ENCODE data around the gene IL17D.

Gene IL17D

GRCh38 chr13:20701461-20701860, 2.0 kb upstream of the IL17D start:
- no peak for DNase-seq (ENCODE audit: extremely low spot score)
- POLR2A ChIA-PET: no interaction called here
- CTCF ChIA-PET: interaction anchor here (1.2 to 5.9 kb wide), 4 partner anchors 11 to 117 kb away, joined by 3 to 34 read pairs (median 4); no protein-coding TSS in a partner anchor
- no peak for TF ChIP-seq CTCF (IDR thresholded peaks at IDR 0.05; ENCODE audit: control extremely low read depth, extremely low read depth, low read depth, missing control alignments)

DNA sequence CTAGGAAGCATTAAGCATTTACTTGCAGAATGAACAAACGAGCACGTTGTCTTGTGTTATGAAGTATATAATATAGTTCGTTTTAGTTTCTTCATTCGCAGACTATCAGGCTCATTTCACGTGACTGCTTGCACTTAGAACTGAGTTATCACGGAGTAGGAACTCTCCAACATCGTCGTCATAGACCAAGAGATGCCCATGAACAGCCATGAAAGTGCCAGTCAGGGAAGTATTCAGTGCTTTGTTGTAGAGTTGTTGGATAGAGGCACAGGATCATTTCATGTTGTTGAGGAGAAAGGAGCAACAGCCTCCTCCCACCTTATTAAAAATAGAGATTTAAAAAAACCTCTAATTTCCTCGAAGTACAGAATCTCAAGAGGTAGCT, 977 bp upstream of the IL17D start:
- ChIA-PET POLR2A (no interaction called here), CTCF (interaction anchor here (0.9 to 5.9 kb wide), 8 partner anchors 10 to 247 kb away, joined by 3 to 34 read pairs (median 7); no protein-coding TSS in a partner anchor)
- no peak for DNase-seq (ENCODE audit: extremely low spot score)
- TF ChIP-seq CTCF (IDR thresholded peaks at IDR 0.05; ENCODE audit: control extremely low read depth, extremely low read depth, low read depth, missing control alignments): no peak

DNA sequence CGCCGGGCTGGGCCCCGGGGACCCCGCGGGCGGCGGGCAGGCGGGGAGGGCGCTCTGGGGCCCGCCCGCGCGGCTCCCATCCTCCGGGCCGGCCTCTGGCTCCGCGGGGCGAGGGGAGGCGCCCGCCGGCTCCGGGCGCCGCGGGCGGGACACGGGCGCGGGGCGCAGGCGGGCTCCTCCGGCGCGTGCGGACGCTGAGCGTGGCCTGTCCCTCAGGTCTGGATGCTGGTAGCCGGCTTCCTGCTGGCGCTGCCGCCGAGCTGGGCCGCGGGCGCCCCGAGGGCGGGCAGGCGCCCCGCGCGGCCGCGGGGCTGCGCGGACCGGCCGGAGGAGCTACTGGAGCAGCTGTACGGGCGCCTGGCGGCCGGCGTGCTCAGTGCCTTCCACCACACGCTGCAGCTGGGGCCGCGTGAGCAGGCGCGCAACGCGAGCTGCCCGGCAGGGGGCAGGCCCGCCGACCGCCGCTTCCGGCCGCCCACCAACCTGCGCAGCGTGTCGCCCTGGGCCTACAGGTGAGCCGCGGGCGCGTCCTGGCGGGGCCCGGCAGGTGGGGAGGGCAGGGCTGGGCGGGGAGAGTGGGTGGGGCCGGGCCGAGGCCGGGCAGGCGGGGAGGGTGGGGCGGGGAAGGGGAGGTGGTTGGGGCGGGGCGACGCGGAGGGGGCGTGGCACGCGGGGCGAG, 420 bp downstream of the IL17D start:
- ChIA-PET CTCF (interaction anchor here (0.6 to 5.9 kb wide), 17 partner anchors 9 to 225 kb away, joined by 3 to 34 read pairs (median 4); no protein-coding TSS in a partner anchor), POLR2A (interaction anchor here (0.7 kb wide), 1 partner anchor 145 kb away, joined by 3 read pairs; no protein-coding TSS in a partner anchor)
- peak; percentile 67 for TF ChIP-seq CTCF (IDR thresholded peaks at IDR 0.05; ENCODE audit: control extremely low read depth, extremely low read depth, low read depth, missing control alignments)
- DNase-seq (ENCODE audit: extremely low spot score): peak; percentile 90

DNA sequence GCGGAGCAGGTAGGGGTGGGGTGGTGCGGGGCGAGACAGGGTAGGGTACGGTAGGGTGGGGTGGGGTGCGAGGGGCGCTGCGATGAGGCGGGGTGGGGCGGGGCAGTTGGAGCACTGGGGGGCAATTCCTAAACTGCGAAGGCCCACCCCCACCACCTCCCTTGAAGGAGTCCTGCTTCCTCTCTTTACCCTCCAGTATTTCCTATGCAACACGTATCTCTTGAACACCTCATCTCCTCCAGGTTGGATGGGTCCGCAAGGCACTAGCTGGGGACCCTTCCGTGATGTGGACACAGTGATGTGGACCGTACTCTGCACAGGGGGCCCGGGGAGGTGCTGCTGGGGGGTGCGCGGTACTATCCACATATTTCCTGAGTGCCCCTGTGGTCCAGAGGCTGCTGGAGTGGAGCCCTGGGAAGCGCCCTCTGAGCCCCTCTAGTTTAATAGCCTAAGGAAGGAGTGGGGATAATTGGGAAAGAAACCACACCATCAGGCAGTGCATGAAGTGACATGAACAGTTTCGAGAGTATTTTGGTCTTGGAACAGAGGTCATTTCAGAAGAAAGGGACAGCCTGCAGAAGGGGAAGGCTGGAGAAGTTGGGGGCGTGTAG, 1.1 kb downstream of the IL17D start:
- TF ChIP-seq CTCF (IDR thresholded peaks at IDR 0.05; ENCODE audit: control extremely low read depth, extremely low read depth, low read depth, missing control alignments): no peak
- DNase-seq (ENCODE audit: extremely low spot score): no peak
- CTCF ChIA-PET: interaction anchor here (0.7 to 5.9 kb wide), 16 partner anchors 8 to 224 kb away, joined by 3 to 34 read pairs (median 4); partner anchors contain the start of gene CRYL1
- POLR2A ChIA-PET: interaction anchor here (0.6 kb wide), 1 partner anchor 947 kb away, joined by 4 read pairs; no protein-coding TSS in a partner anchor

DNA sequence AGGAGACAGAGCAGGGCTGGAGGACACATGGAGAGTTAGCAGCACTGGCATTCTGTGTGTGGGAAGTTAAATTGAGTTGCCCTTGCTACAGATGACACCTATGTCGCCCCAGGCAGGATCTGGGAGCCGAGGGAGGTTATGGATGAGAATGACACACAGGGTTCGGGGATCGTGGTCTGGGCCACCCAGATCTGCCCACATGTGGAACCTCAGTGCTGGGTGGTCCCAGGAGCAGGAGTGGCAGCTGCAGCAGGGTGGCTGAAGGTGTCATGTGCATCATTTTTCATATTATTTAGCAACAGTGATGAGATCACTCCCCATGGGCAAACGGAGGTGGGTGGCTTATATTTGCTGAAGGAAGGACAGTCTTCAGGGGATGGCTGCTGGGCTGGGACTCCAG, 3.2 kb downstream of the IL17D start:
- POLR2A ChIA-PET: no interaction called here
- TF ChIP-seq CTCF (IDR thresholded peaks at IDR 0.05; ENCODE audit: control extremely low read depth, extremely low read depth, low read depth, missing control alignments): no peak
- no peak for DNase-seq (ENCODE audit: extremely low spot score)
- CTCF ChIA-PET: interaction anchor here (1.7 kb wide), 1 partner anchor 122 kb away, joined by 5 read pairs; no protein-coding TSS in a partner anchor

DNA sequence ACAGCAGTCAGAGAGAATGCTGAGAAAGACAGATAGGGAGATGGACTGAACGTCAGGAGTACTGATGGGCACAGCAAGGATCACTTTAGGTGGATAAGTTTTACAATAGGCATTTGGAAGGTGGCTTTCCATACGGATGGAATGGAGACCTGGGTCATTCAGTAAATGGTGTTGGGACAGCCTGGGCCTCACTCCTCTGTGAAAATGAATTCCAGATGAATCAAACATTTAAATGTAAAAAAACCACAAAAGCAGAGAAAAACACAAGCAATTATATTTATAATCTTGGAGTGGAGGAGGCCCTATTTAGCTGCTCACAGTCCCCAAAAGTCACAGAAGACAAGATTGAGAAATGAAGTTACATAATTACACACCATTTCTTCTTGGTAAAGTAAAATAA, 4.7 kb downstream of the IL17D start:
- CTCF ChIA-PET: interaction anchor here (1.7 kb wide), 1 partner anchor 120 kb away, joined by 5 read pairs; no protein-coding TSS in a partner anchor
- DNase-seq (ENCODE audit: extremely low spot score): no peak
- TF ChIP-seq CTCF (IDR thresholded peaks at IDR 0.05; ENCODE audit: control extremely low read depth, extremely low read depth, low read depth, missing control alignments): no peak
- POLR2A ChIA-PET: no interaction called here

All from GM10248 (cell line).